Type B pancreatic cell (in vitro differentiated cells): ENCODE results near the gene SPATS2. TPM values are rescaled to one million over a fixed set of nuclear protein-coding genes. Genes with fewer than 3 reads are reported as not detected.

Experiments
- DNase-seq: peaks from one replicate; pipeline ENCODE4 v3.0.0; 2021; ENCODE audit warnings: mixed read lengths; ENCODE audit not compliant: unreplicated experiment; ENCODE audit errors: extremely low spot score
- H3K27ac Mint-ChIP-seq: 2 replicates; pipeline ENCODE4 v1.8.0; 2021; ENCODE audit warnings: mild to moderate bottlenecking, mixed read lengths
- H3K27me3 Mint-ChIP-seq: 2 replicates; pipeline ENCODE4 v1.8.0; 2021; ENCODE audit warnings: mixed read lengths
- H3K36me3 Mint-ChIP-seq: 2 replicates; pipeline ENCODE4 v1.8.0; 2021; ENCODE audit warnings: mixed read lengths
- H3K4me1 Mint-ChIP-seq: one replicate; pipeline ENCODE4 v1.8.0; 2021; ENCODE audit warnings: mixed read lengths; ENCODE audit not compliant: unreplicated experiment
- H3K4me3 Mint-ChIP-seq: 2 replicates; pipeline ENCODE4 v1.8.0; 2021; ENCODE audit warnings: mild to moderate bottlenecking, mixed read lengths
- H3K9me3 Mint-ChIP-seq: 2 replicates; pipeline ENCODE4 v1.8.0; 2021; ENCODE audit warnings: mixed read lengths
- total RNA-seq: library from RNA; stranded (reverse); gene quantifications from 2 replicates; pipeline ENCODE4 v1.2.1, GENCODE V29; 2021; ENCODE audit warnings: low replicate concordance
- TF ChIP-seq, protein P1 (sequence below): fragments of 200-600 bp; sonication (generic); conservative IDR thresholded peaks from 2 replicates; pipeline ENCODE4 v1.5.0; 2021; ENCODE audit warnings: antibody characterized with exemption, mild to moderate bottlenecking

SPATS2 gene
- total RNA-seq, 1 donor from 2014 or later = 40.3 TPM

DNA sequence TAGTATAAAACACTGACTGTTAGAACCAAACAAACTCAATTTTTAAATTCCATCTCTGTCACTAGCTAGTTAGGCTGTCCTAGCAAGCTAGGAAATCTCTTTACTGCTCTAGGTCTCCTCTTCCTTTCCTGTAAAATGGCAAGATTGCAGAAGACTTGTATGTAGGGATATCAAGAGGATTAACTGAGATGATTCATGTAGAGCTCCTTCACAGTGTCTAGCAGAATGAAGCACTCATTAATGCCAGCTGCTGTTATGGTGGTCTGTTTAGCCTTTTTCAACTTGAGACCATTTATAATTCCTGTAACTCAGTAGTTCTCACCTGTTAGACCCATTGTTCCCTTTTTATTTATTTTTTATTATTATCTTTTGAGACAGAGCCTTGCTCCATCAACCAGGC is 103.7 kb downstream of the SPATS2 start:
- peaks cover 5% of the 10 kb centered on the region for H3K36me3 Mint-ChIP-seq
- no peaks in the 10 kb centered on the region for H3K9me3 Mint-ChIP-seq
- TF ChIP-seq, protein P1, sequence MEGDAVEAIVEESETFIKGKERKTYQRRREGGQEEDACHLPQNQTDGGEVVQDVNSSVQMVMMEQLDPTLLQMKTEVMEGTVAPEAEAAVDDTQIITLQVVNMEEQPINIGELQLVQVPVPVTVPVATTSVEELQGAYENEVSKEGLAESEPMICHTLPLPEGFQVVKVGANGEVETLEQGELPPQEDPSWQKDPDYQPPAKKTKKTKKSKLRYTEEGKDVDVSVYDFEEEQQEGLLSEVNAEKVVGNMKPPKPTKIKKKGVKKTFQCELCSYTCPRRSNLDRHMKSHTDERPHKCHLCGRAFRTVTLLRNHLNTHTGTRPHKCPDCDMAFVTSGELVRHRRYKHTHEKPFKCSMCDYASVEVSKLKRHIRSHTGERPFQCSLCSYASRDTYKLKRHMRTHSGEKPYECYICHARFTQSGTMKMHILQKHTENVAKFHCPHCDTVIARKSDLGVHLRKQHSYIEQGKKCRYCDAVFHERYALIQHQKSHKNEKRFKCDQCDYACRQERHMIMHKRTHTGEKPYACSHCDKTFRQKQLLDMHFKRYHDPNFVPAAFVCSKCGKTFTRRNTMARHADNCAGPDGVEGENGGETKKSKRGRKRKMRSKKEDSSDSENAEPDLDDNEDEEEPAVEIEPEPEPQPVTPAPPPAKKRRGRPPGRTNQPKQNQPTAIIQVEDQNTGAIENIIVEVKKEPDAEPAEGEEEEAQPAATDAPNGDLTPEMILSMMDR = no peak
- H3K4me1 Mint-ChIP-seq = no peaks in the 10 kb centered on the region
- no peak for DNase-seq
- no peaks in the 10 kb centered on the region for H3K27me3 Mint-ChIP-seq
- no peak overlapping the region for H3K4me3 Mint-ChIP-seq
- no peak overlapping the region for H3K27ac Mint-ChIP-seq

DNA sequence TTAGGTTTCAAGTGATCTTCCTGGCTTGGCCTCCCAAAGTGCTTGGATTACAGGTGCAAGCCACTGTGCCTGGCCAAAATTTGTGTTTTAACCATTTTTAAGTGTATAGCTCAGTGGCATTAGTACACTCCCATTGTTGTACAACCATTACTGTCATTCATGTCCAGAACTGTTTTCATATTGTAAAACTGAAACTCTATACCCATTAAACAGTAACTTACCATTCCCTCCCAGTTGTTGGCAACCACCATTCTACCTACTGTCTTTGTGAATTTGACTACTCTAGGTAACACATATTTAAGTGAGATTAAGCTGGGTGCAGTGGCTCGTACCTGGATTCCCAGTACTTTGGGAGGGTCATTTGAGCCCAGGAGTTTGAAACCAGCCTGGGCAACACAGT is 104.3 kb downstream of the SPATS2 start:
- Mint-ChIP-seq H3K4me1 (no peaks in the 10 kb centered on the region), H3K27me3 (no peaks in the 10 kb centered on the region), H3K4me3 (no peak overlapping the region), H3K36me3 (peaks cover 5% of the 10 kb centered on the region), H3K27ac (no peak overlapping the region), H3K9me3 (no peaks in the 10 kb centered on the region)
- TF ChIP-seq, protein P1 = no peak
- DNase-seq = no peak

DNA sequence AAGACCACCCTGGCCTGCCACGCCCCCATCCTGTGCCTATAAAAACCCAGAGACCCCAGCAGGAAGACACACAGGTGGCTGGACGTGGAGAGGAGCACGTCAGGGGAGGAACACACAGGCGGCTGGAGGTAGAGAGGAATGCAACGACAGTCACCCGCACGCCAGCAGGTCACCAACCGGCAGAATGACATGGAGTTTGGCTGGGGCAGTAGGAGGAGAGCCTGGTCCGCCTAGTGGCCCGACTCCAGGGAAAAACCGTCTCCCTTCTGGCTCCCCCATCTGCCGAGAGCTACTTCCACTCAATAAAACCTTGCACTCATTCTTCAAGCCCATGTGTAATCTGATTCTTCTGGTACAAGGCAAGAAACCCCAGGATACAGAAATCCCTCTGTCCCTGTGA is 108.8 kb downstream of the SPATS2 start:
- TF ChIP-seq, protein P1 = no peak
- Mint-ChIP-seq H3K4me3 (no peak overlapping the region), H3K27me3 (no peaks in the 10 kb centered on the region), H3K4me1 (no peaks in the 10 kb centered on the region), H3K27ac (no peak overlapping the region), H3K9me3 (no peaks in the 10 kb centered on the region), H3K36me3 (peaks cover 9% of the 10 kb centered on the region)
- no peak for DNase-seq

DNA sequence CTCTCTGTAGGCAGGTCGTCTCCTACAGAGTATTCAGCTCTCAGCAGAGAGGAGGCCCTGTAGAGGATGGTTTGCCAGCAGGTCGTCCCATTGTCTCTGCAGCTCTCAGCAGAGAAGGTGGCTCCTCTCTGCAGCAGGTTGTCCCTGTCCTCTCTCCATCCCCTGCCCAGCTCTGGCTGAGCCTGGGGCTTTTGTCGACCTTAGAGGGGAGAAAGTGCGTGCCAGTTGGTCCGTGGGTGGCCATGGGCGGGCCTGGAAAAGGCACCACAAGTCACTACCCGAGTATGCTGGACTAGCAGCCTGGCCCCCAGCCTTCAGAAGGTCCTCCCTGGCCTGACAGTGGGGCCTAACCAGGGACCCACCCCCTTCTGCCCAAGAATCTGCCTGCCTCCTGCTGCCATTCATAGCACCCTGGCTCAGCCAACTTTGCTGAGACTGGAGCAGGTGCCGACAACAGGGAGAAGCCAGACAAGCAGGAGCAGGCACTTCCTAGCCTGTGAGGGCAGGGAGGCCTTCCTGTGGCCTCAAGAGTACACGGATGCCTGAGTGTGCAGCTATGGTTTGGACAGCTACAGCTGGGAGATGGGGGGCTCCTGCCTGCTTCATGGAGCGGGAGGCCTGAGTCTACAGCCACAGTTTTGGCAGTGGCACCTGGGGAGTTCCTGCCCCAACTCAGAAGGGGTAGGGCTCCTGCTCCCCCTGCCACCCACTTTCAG is 111.8 kb downstream of the SPATS2 start:
- peaks cover 8% of the 10 kb centered on the region for H3K4me1 Mint-ChIP-seq
- peaks cover 9% of the 10 kb centered on the region for H3K36me3 Mint-ChIP-seq
- H3K4me3 Mint-ChIP-seq = no peak overlapping the region
- no peak overlapping the region for H3K27ac Mint-ChIP-seq
- no peaks in the 10 kb centered on the region for H3K9me3 Mint-ChIP-seq
- DNase-seq = no peak
- TF ChIP-seq, protein P1 = no peak
- no peaks in the 10 kb centered on the region for H3K27me3 Mint-ChIP-seq

DNA sequence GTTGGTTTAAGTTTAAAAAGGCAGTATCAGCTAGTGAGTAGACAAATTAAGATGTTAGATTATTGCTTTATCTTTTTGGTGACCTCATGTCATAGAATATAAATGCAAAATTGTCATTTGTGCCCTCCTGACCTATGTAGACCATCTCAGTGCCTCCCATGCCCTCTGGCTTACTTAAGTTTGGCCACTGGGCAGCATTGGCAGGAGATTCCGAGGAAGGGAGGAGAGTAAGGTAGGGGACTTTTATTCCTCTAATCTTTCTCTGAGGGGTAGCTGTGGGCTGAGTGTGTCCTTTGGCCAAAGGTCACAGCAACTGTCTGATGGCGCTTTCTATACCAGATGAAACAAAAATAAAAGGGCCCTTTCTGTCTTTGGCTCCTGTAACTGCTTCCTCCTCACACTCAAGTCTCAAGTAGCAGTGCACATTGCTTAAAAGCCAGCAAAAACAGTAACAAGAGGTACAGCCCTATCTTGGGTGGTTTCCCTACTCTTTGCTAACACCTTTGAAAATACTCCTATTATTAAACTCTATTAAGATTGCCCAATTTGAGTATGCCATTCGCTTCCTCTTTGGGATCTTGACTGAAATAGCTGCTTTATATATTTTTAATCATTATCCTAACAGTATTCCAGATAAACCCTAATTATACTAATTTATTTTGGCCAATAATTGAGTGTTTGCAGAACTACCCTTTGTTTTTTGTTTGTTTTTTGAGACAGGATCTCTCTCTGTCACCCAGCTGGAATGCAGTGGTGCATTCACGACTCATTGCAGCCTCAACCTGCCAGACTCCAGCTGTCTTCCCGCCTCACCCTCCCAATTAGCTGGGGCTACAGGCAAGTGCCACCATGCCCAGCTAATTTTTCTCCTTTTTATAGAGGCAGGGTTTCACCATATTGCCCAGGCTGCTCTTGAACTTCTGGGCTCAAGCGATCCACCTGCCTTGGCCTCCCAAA is 115.1 kb downstream of the SPATS2 start:
- Mint-ChIP-seq H3K4me1 (peaks cover 8% of the 10 kb centered on the region), H3K27me3 (no peaks in the 10 kb centered on the region), H3K9me3 (no peaks in the 10 kb centered on the region), H3K36me3 (peaks cover under 1% of the 10 kb centered on the region), H3K4me3 (no peak overlapping the region), H3K27ac (no peak overlapping the region)
- DNase-seq = no peak
- TF ChIP-seq, protein P1 = no peak
